Endometrial microvascular endothelial cells (primary cell): ENCODE data around the gene CDAN1. TPM values are rescaled to one million over a fixed set of nuclear protein-coding genes. Genes with fewer than 3 reads are reported as not detected.

Source experiments
- in situ Hi-C: cut with HindIII; loops from 2 replicates; pipeline ENCODE4 v1.10.0; 2017; ENCODE audit warnings: low sequenced_read_pairs, low pct_unique_long_range_greater_than_20kb; ENCODE audit errors: inconsistent ontology term
- total RNA-seq: library from RNA; depleted of rRNA; stranded (reverse); fragments of >200 nt; gene quantifications from one replicate; pipeline ENCODE4 v1.2.3, GENCODE V29; 2015; ENCODE audit errors: inconsistent ontology term

CDAN1 gene
- total RNA-seq, 1 donor from 2014 or later = 16.6 TPM

DNA sequence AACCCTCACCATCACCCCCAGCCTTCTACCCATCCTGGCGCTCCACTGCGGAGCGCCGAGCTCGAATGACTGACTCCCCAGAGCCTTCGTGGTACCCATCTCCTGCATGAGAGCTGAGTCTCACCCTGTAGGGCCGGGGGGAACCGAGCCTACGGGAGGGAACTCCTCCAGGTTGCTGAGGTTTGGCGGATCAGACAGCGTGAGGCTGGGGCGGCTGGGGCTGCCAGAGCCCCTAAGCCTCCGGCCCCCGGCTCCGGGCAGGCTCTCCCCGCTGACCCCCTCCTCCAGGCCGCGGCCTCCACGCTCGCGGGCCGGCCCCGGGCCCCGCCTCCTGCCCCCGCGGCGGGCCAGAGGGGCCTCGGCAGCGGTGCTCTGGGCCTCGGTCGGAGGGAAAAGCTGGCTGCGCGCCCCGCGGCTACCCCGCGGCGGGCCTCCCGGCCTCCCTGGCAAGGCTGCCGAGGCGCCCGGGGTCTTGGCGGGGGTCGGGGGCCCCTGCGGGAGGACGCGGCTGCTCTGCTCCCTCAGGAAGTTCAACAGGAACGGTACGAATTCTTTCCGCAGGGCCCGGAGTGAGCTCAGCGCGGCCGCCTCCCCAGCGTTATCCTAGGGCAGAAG, 643 bp downstream of the CDAN1 start:
- in situ Hi-C loops = no loop called here

DNA sequence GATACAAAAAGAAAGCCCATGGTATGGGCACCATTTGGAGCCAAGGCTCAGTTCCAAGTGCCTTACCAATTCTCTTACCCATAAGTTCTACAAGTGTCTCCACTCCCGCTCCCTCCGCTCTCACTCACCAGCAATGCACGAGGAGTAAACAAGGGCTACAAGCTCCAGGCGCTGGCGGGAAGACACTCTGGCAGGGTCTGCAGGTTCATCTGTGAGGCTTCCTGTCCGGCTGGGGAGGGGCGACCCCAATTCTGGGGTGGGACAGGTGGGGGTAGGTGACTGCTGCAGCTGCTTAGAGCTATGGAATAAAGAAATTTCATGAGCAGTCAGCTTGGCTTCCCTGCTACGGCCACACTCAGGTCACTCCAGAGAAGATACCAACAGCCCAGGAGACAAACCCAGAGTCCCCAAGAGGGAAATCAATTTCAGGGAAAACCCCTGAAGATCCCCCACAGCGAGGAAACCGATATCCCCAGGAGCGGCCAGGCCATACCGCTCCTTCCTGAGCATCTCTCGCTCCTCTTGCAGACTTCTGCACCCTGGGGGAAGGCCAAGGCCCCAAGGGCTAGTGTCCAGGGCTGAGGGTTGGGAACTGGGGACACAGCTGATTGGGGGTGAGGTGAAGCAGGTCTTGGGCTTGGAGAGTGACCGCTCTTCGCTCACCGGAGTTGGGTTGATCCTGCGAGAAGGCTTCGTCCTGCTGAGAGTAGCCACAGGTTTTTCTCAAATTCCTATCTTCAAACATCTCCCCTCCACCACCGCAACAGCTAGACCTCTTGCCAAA, 1.4 kb downstream of the CDAN1 start:
- in situ Hi-C loops = no loop called here

DNA sequence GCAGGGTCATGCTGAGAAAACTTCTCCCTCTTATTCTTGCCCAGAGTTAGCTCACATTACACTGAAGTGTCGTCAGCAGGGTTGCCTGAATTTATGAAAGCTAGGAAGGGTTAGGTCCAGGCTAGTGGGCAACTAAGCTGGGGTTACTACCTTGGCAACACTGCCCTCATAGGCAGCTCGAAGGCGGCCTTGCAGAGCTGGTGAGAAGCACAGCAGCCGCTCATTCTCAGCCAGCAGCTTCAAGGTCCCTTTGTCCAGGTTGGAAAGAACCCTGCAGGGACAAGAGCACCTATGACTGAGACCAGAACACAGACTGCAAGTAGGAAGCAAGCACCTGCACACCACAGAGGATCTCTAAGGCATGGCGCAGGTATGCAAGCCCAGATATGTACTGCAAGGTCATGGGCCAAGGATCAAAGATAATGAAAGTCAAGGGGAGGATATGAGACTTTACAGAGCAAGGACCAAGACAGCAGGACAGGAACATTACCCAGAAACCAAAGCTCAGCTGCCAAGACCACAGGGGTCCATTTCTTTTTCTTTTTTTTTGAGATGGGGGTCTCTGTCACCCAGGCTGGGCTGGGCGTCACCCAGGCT, 2.8 kb downstream of the CDAN1 start:
- in situ Hi-C loops = no loop called here

DNA sequence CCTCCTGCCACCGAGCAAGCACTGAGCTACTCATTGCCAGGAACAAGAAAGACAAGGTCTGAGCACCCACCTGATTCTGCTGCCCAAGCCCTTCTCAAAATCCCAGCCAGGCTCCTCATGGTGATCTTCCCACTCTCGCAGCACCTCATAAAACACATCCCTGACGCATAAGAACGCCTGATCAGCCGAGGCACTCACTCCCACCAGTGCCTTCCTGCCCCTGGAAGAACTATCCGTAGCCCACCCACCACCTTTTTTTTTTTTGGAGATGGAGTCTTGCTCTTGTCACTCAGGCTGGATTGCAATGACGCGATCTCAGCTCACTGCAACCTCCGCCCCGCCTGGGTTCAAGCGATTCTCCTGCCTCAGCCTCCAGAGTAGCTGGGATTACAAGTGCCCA, 3.9 kb downstream of the CDAN1 start:
- in situ Hi-C loops = no loop called here

DNA sequence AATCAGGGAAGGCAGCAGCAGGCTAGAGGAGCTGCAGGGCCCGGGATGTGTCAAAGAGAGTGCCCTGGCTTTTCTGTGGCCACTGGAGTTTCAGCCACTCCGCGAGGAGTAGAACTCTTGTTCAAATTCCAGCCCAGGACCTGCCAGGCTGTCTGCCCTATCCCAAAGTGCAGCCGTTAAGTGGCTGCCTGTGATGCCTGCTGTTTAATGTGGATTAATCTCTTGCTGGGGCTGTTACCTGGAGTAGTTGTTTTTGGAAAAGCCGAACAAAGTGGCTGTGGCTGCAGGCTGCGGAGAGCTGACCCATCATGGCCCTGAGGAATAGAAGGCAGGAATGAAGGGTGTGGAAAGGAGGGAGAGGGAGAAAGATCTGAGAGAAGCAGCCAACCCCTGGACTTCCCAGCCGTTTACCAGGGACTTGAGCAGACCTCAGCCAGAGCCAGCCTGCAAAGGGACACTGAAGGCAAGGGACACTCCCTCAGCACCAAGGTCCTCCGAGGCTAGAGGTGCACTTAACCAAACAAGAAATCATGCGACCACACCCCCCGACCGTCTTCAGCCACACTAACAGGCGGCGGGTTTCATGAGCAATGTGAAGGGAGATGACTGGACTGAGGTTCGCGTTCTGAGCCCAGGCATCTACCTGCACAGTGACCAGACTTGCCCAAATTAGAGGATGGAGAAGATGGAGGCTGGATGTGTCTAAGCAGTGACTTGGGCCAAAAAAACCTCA, 4.7 kb downstream of the CDAN1 start:
- in situ Hi-C loops = no loop called here

DNA sequence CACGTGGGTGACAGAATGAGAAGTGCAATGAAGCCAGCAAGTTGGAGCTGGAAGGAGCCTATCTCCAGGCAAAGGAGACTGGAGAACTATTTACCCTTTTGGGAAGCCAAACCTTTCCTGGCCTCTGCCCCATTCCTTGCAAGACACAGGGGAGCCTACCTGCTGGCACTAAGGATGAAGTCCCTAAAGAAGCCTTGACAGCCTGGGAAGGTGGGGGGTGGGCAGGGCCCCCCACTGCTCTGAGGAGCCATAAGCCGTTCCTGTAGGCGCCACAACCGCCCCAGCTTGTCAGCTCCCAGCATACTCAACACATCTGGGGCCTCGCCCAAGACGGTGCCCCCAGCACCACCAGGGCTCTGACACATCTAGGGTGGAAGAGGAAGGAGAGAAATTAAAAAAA, 5.5 kb downstream of the CDAN1 start:
- in situ Hi-C loops = no loop called here

DNA sequence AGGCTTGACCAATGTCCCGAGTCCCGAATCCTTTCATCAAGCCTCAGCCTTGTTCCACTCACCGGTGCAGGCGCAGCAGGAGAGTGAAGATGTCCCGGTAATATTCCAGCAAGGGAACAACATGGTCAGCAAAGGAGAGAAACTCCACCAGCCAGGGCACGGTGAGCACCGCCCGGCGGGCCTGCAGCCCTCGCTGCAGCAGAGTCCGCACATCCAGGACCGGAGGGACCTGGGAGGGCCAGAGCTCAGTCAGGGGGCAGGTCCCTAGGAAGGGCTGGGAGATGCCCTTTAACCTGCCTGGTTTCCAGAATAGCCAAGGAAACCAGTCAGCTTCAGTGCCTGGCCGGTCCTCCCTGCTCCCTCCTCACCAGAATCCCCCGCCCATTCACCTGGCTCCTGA, 6.4 kb downstream of the CDAN1 start:
- in situ Hi-C loops = no loop called here

DNA sequence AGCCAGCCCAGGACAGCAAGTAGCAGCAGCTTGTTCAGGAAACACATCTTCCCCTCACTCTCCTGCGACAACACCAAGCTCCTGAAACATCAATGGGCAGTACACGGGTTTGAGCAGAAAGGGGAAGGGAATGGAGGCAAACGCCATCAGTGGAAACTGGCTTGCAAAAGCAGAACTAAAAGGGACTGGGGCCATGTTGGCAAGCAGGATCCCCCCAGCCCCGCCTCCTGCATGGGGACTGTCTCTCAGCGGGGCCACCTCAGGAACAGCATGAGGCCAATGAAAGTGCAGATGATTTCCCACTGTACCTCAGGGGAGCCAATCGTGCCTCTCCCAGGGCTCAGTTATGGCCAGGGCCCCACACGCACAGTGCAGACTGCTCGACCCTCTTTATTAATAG, 6.8 kb downstream of the CDAN1 start:
- in situ Hi-C loops = no loop called here

DNA sequence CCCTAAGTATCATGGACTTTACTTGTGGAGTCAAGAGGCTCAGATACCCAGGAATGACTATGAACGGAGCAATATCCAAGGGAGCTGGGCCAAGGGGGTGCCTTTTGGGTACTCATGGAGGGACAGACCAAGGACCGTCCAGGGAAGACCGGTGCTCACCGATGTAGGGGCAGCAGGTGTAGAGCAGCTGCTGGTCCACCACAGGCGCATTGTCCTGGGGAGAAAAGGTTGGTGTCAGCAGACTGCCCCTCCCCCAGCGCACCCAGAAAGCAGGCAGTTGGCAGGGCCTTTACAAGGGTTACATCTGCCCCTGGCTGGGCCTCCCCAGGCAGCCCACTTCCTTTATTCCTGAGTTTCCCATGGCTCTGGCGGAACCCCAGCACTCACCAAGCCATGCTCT, 7.5 kb downstream of the CDAN1 start:
- in situ Hi-C loops = no loop called here

DNA sequence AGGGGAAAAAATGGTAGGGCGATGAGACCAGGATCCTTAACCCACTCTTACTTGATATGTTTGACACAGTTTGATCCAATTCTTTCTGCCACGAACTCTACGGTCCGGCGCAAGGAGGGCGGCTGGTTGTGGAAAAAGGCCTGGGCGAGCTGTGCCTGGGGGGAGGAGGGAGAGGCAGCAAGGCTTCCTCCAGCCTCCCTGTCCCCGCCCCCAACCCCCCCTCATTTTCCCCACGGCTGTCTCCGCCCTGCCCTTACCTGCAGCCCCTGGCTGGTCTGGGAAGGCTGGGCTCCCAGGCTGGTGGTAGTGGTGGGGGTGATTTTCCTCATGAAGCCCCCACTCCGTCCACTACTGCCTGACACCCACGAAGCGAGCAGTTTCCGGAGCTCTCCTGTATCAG, 8.0 kb downstream of the CDAN1 start:
- in situ Hi-C loops = no loop called here

DNA sequence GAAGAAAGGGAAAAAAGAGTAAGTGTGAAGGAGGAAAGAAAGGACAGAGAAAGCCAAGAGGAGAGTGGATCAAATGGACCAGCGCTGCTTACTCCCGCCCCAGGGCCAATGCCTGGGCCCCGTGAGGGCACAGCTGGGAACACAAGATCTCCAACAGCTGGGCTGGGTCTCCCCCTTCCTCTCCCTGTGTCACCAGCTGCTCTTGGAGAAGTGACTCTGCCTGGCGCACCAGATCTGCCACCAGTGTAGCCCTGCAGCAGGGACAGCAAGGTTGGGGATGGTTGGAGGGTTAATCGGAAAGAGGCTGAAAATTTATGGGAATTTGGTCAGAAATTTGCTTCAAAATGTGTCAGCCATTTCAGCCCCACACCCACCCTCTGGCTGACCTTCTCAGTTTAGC, 8.4 kb downstream of the CDAN1 start:
- in situ Hi-C loops = no loop called here

DNA sequence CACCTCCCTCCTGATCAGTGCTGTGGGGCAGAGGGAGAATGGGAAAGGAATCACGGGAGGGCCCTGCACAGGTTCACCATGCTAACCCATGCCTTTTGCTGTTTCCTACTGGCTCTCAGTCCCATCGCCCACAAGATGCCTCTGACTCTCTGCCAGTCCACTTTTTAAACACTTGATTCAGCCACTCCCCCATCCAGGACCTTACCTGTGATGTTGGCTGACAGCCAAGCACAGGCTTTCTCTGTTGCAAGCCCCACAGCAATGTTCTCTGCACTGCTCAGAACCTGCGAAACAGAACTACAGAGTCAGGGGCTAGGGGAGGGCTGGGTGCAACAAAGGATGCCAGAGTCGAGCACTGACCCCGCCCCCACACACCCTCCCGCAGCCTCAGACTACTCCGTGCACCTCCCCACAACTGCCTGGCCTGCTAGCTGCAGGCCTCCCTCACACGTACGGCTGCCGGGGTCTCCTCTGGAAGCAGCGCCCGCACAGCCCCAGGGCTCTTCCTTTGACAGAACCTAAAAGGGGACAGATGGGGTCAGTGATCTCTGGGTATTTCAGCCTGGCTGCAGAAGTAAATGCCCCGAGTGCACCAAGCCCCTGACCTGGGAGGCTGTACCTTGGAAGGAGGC, 9.1 kb downstream of the CDAN1 start:
- in situ Hi-C loops = no loop called here

DNA sequence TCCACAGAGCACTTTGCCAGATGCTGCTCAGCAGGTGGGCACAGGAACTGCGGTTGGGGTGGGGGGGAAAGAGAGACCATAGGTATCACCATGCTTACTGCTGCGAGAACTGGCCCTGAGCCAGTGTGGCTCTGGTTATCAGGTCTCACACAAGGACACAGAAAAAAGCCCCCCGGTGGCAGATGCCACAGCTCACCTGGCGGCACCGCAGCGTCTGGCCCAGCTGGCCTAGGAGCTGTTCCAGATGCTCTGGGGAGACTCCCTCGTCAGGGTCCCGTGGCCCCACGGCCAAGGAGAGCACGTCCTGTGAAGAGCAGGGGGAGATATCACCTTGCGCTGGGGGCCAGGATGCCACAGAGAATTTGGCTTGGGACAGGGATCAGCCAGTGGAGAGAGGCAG, 10.8 kb downstream of the CDAN1 start:
- in situ Hi-C loops = no loop called here

DNA sequence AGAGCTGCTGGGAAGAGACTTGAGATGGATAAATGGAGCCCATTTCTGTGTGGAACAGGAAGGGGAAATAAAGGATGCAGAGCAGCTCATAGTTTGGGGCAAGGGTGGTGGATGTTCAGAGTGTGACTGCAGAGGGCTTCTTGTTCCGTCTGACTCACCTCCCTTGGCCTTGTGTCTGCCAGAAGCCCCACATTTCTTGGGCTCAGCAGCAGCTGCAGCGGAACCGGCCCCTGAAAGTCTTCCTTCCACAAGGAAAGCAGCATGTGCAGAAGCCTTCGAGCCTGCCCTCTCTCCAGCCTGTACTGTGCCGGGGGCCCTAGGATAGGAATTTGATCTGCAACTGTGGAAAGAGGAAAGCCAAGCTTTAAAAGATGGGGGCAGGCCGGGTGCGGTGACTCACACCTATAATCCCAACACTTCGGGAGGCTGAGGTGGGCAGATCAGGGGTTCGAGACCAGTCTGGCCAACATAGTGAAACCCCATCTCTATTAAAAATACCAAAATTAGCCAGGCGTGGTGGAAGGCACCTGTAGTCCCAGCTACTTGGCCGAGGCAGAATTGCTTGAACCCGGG, 11.5 kb downstream of the CDAN1 start:
- in situ Hi-C loops = no loop called here

DNA sequence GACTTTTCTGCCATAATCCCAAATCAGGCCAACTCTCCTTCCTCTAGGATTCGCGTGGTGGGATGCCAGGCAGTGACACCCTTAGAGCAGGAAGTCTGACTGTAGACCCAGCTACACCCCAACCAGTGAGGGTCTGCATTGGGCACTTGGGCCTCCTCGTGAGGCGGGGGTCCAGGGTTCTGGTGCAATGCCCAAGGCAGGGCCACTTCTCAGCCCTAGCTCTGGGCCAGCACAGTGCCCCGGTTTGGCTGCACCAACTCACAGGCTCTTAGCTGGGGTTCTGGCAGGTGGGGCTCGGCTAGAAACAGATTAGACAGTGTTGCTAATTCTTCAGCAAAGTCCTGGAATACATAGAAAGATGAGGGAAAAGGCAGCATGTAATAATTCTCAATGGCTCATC, 12.7 kb downstream of the CDAN1 start:
- in situ Hi-C loops = no loop called here

DNA sequence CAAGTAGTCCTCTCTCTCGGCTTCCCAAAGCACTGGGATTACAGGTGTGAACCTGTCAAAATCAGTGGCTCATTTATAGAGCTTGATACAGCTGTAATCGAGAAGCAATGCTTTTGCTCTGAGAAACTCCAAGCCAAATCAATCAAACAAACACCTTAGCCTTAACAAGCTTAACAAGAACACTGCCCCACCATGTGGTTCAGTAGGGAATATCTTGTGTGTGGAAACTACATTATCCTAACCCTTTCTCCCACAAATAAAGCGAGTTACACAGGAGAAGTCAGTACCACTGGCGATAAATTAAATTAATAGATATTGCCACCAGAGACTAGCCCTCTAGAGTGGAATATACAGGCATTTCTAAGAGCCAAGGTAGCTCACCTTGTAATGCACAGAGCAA, 13.9 kb downstream of the CDAN1 start:
- in situ Hi-C loops = no loop called here

DNA sequence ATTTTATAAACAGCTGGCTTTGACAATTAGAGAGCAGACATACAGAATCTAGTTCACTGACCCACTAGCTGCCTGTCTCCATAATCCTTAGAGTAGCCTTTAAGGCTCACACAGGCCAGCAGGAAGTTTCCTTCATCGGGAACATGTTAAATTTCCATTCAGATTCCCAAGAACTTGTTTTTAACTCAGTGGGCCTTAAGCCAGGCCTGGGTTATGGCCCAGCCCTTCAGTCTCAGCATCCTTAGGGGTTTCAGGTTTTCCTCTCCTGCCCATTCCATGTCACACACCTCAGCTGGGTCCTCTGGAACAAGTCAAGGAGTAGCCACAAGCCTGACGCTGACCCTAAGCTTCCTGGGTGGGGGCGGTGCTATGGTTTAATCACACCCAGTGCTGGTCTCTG, 15.0 kb downstream of the CDAN1 start:
- in situ Hi-C loops = no loop called here

DNA sequence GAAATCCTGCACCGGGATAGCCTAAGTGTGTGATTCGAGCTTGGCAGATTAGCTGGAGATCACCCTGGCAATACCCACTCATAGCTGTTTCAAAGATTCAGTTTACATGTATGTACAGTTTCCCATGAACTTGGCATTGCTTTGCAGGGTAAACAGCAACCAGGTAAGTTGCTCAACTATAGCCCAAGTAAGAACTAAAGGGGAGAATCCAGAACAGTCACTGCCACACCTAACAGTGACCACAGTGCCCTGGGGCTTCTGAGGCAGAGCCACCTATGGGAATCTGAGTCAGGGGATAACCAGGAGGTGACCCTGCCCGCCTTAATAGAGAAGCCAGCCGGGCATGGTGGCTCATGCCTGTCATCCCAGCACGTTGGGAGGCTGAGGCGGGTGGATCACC, 15.9 kb downstream of the CDAN1 start:
- in situ Hi-C loops = no loop called here

DNA sequence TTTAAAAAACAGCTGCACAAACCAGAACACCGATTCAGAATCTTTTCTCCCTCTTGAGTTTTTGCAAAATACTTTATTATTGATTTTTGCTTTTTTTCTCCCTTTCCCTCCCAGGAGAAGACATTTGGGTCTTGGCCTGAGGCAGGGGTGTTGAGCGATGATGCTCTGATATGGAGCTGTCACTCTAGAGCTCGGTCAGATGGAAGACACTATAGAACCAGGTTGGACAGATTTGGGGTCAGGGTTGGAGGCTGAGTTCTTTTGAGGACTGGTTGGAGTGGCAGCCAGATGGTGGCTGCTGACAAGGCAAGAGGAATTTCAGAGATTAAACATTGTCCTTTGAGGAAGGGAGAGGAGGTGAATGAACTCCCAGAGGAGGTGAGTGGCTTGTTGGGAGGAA, 16.9 kb downstream of the CDAN1 start:
- in situ Hi-C loops = no loop called here
